Ishikawa (cell line): ENCODE data around the gene SYNJ1.

ENCODE experiments used
- CREB1 ChIP-seq: IDR thresholded peaks from 2 replicates; pipeline ENCODE4 v1.6.1; 2012; ENCODE audit warnings: low read depth
- EP300 ChIP-seq: IDR thresholded peaks from 2 replicates; pipeline ENCODE4 v1.6.1; 2012; ENCODE audit warnings: borderline replicate concordance
- FOXM1 ChIP-seq: IDR thresholded peaks from 2 replicates; pipeline ENCODE4 v1.6.1; 2012; ENCODE audit warnings: low read depth, borderline replicate concordance
- TCF12 ChIP-seq: IDR thresholded peaks from 2 replicates; pipeline ENCODE4 v1.6.1; 2012; ENCODE audit warnings: low read depth
- YY1 ChIP-seq: IDR thresholded peaks from 2 replicates; pipeline ENCODE4 v1.6.1; 2012; ENCODE audit warnings: low read depth
- TF ChIP-seq, protein P1 (sequence below): IDR thresholded peaks from 2 replicates; pipeline ENCODE4 v1.6.1; 2012; ENCODE audit warnings: low read depth, mild to moderate bottlenecking

DNA sequence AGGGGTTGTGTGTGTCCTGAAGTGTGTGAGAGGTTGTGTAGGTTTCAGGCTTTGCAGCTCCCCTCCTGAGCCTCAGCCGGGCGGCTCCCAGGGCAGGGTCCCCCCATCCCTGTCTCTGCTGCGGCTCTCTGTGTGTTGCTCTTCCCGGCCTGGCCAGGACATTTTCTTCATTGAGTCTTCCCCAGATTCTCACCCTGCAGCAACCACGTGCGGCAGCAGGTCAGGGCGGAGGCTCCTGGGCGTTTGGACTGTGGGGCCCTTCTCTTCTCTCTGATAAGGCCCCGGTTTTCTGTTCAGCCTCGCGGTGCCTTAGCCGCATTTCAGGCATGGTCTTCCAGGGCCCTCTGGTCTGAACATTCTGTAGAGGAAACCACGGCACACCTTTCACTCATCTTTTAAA is 140.7 kb downstream of the SYNJ1 start:
- TF ChIP-seq CREB1 (no peak), EP300 (no peak), YY1 (no peak), FOXM1 (no peak), TCF12 (no peak)
- TF ChIP-seq, protein P1, sequence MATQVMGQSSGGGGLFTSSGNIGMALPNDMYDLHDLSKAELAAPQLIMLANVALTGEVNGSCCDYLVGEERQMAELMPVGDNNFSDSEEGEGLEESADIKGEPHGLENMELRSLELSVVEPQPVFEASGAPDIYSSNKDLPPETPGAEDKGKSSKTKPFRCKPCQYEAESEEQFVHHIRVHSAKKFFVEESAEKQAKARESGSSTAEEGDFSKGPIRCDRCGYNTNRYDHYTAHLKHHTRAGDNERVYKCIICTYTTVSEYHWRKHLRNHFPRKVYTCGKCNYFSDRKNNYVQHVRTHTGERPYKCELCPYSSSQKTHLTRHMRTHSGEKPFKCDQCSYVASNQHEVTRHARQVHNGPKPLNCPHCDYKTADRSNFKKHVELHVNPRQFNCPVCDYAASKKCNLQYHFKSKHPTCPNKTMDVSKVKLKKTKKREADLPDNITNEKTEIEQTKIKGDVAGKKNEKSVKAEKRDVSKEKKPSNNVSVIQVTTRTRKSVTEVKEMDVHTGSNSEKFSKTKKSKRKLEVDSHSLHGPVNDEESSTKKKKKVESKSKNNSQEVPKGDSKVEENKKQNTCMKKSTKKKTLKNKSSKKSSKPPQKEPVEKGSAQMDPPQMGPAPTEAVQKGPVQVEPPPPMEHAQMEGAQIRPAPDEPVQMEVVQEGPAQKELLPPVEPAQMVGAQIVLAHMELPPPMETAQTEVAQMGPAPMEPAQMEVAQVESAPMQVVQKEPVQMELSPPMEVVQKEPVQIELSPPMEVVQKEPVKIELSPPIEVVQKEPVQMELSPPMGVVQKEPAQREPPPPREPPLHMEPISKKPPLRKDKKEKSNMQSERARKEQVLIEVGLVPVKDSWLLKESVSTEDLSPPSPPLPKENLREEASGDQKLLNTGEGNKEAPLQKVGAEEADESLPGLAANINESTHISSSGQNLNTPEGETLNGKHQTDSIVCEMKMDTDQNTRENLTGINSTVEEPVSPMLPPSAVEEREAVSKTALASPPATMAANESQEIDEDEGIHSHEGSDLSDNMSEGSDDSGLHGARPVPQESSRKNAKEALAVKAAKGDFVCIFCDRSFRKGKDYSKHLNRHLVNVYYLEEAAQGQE: no peak
